Measurements from ENCODE around the gene MYO9A. TPM values are rescaled to one million over a fixed set of nuclear protein-coding genes. Genes with fewer than 3 reads are reported as not detected.

Gene MYO9A
- total and polyA plus RNA-seq, 10 of the 15 experiments (the other 5 are each of a cell fraction or from before 2014, with no cell fraction given), result 3.3 to 25.3 (median 12.2) TPM

- ATAC-seq, result no peak
- RAD21 ChIA-PET (ENCODE audit: unreplicated experiment), result no interaction called here
- TF ChIP-seq SP1 (IDR thresholded peaks at IDR 0.05; ENCODE audit: low read depth, low read length) (no peak), BMI1 (IDR thresholded peaks at IDR 0.05; ENCODE audit: borderline replicate concordance) (no peak), ETV6 (conservative IDR thresholded peaks at IDR 0.05 in 1 of 2, IDR thresholded peaks at IDR 0.05 in 1 of 2; ENCODE audit: borderline replicate concordance in 1 of 2, low read depth in 1 of 2) (no peak), EZH2 (IDR thresholded peaks at IDR 0.05; ENCODE audit: borderline replicate concordance, control insufficient read depth, low read depth, low read length) (no peak), CEBPZ (IDR thresholded peaks at IDR 0.05; ENCODE audit: low read depth, low read length) (no peak), ZSCAN29 (IDR thresholded peaks at IDR 0.05) (no peak), BCLAF1 (IDR thresholded peaks at IDR 0.05) (no peak), CBFB (IDR thresholded peaks at IDR 0.05; ENCODE audit: low read depth) (no peak), MTA3 (IDR thresholded peaks at IDR 0.05; ENCODE audit: borderline replicate concordance, low read length) (no peak), ZBED1 (IDR thresholded peaks at IDR 0.05; ENCODE audit: borderline replicate concordance) (no peak), REST (IDR thresholded peaks at IDR 0.05; ENCODE audit: low read depth, low read length) (no peak), ATF7 (IDR thresholded peaks at IDR 0.05; ENCODE audit: low read depth) (no peak), SREBF2 (IDR thresholded peaks at IDR 0.05; ENCODE audit: low read length) (no peak), NFXL1 (IDR thresholded peaks at IDR 0.05; ENCODE audit: borderline replicate concordance) (no peak), CBX5 (IDR thresholded peaks at IDR 0.05; ENCODE audit: low read depth) (no peak), PAX8 (IDR thresholded peaks at IDR 0.05) (no peak)
- Histone ChIP-seq H3K79me2 (ENCODE audit: control insufficient read depth, insufficient read depth, low read length) (no peaks in the 10 kb centered on the region), H3K27ac (ENCODE audit: control insufficient read depth, insufficient read depth) (no peak overlapping the region), H3K36me3 (ENCODE audit: control insufficient read depth in 2 of 2, insufficient read depth in 2 of 2, low read length in 1 of 2) (no peaks in the 10 kb centered on the region), H3K27me3 (replicated peaks in 1 of 2; ENCODE audit: control insufficient read depth in 2 of 2, insufficient read depth in 2 of 2, low read length in 1 of 2) (no peaks in the 10 kb centered on the region), H3K4me3 (no peak overlapping the region), H2AFZ (ENCODE audit: control insufficient read depth, low read depth, low read length) (no peak overlapping the region), H4K20me1 (ENCODE audit: control insufficient read depth, insufficient read depth) (no peaks in the 10 kb centered on the region), H3K4me1 (ENCODE audit: control insufficient read depth, insufficient read depth, low read length) (no peaks in the 10 kb centered on the region), H3K9me3 (replicated peaks; ENCODE audit: control insufficient read depth, insufficient read depth, low read length) (no peaks in the 10 kb centered on the region; the same call in 2 of the 3 replicates), H3K9ac (ENCODE audit: control insufficient read depth, insufficient read depth, low read length) (no peak overlapping the region), H3K4me2 (ENCODE audit: control insufficient read depth, insufficient read depth) (no peak overlapping the region)
- CTCF ChIA-PET, result no interaction called here
- no TSS peak for BruUV-seq (replicated peaks)
- intact Hi-C loops (cut with micrococcal nuclease; ENCODE audit: unreplicated experiment) (no loop called here), in situ Hi-C loops (cut with MboI) (no loop called here)
- DNase-seq (ENCODE audit: low read depth, low spot score), result no peak
- SMC1A ChIA-PET (ENCODE audit: uncharacterized antibody, unreplicated experiment), result no interaction called here
- POLR2A ChIA-PET, result no interaction called here
- FAIRE-seq, result no peak
Measured at GRCh38 chr15:72063186-72063585, 54.8 kb downstream of the MYO9A start.

Data from GM12878 (cell line).